NOMO-1 (cell line): Measurements from ENCODE around the gene PTPDC1.
"Not testable (repeated sequence)": the region's sequence is repeated elsewhere in the genome, so short reads cannot be mapped to it uniquely, and the experiment has no call there.

Experiments used
- DNase-seq, 2 experiments: peaks; one replicate each; lab custom pipeline; 2025; ENCODE audit not compliant: unreplicated experiment in 2 of 2; lab: John Stamatoyannopoulos, UW

The PTPDC1 gene

DNA sequence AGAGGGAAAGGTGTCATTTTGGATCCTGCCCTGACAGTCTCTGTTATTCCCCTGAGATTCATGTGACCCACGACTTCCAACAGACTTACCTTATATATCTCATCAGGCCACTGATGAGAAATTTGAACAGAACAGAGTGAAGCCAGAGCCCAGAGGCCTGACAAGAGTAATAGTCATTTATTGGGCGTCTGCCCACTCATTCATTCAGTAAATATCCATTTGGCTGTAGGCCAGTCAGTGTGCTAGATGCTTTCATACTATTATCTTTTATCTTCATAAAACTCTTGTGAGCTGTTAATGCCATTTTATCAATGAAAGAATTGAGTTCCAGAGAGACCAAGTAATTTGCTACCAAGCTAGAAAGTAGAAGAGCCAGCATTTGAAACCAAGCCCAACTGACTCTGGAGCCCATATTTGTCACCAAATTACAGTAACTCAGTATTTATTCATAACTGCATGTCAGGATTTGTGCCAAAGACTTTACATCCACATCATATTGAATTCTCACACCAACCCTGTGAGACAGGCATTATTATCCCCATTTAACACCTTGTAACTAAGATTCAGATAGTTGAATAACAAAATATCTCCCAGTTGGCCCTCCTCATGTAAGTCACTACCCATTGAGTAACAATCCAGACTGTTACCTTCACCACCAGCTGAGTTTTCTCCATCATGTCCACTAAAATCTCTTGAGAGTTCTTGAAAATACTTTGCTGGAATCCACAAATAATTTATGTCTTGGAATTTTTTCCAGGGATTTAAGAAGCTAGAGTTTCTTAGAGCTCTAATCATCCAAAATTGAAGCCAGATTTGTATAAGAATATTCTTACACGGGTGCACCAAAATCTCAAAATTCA lies 2.5 kb downstream of the PTPDC1 start:
- DNase-seq, result no peak

DNA sequence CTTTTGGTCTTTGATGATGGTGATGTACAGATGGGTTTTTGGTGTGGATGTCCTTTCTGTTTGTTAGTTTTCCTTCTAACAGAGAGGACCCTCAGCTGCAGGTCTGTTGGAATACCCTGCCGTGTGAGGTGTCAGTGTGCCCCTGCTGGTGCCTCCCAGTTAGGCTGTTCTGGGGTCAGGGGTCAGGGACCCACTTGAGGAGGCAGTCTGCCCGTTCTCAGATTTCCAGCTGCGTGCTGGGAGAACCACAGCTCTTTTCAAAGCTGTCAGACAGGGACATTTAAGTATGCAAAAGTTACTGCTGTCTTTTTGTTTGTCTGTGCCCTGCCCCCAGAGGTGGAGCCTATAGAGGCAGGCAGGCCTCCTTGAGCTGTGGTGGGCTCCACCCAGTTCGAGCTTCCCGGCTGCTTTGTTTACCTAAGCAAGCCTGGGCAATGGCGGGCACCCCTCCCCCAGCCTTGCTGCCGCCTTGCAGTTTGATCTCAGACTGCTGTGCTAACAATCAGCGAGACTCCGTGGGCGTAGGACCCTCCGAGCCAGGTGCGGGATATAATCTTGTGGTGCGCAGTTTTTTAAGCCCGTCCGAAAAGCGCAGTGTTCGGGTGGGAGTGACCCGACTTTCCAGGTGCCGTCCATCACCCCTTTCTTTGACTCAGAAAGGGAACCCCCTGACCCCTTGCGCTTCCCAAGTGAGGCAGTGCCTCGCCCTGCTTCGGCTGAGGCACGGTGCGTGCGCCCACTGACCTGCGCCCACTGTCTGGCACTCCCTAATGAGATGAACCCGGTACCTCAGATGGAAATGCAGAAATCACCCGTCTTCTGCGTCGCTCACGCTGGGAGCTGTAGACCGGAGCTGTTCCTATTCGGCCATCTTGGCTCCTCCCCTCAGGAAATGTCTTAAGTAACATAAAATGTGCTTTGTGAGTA lies 10.2 kb downstream of the PTPDC1 start:
- not testable (repeated sequence) for DNase-seq

DNA sequence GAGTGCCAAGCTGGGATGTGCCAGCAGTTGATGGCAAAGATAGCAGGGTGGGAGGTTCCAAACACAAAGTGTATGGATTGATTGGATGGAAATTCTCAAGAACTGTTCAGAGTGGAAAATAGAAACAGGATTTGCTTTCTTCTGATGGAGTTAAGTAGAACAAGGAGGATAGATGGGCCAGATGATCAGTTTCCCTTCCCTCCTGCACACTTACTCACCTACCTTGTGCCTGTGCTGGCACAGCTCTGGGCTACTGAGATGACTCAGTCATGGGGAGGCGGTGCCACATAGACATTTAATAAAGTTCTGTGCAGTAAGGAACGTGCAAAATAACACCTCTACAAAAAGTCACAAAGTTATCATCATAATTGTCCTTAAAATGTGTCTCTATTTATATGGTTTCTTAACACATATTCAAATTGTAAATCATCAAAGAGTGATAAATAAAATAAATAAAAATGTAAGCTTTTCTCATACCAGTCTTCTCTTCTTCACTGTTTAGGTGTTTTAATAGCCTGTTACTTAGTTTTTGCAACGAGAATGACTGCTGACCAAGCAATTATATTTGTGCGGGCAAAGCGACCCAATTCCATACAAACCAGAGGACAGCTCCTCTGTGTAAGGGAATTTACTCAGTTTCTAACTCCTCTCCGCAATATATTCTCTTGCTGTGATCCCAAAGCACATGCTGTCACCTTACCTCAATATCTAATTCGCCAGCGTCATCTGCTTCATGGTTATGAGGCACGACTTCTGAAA lies 12.7 kb downstream of the PTPDC1 start:
- DNase-seq, result no peak

DNA sequence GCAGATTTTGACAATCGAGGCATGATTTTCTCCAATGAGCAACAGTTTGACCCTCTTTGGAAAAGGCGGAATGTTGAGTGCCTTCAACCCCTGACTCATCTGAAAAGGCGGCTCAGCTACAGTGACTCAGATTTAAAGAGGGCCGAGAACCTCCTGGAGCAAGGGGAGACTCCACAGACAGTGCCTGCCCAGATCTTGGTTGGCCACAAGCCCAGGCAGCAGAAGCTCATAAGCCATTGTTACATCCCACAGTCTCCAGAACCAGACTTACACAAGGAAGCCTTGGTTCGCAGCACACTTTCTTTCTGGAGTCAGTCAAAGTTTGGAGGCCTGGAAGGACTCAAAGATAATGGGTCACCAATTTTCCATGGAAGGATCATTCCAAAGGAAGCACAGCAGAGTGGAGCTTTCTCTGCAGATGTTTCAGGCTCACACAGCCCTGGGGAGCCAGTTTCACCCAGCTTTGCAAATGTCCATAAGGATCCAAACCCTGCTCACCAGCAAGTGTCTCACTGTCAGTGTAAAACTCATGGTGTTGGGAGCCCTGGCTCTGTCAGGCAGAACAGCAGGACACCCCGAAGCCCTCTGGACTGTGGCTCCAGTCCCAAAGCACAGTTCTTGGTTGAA lies 13.6 kb downstream of the PTPDC1 start:
- no peak for DNase-seq

DNA sequence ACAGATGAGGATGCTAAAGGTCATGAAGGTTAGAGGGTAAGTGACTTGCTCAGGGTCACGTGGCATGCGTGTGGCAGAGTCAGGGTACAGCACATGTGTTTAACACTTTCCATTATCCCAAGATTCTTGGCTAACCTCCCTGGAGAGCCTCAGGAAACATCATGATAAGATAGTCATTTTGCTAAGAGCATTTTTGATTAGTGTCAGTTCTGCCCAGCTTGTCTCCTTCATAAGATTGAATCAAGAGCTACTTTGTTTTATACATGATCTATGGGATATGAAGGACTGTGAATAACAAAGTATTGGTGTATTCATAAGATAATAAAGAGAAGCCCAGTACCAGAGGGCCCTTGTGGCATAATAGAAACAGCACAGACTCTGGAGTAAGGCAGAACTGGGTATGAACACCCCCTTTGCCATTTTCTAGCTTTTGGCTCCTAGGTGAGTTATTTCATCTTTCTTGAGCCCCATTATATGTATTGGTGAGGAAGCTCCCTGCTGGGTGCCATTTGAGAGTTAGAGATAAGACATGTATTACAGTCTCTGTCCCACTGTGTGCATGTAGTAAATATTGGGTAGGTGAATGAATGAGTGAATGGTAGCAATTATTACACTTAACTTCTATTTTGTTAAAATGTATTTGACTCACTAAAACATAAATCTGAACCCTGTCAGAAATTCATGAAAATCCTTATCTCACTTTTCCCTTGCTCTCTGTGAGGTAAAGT lies 16.1 kb downstream of the PTPDC1 start:
- DNase-seq, result no peak

DNA sequence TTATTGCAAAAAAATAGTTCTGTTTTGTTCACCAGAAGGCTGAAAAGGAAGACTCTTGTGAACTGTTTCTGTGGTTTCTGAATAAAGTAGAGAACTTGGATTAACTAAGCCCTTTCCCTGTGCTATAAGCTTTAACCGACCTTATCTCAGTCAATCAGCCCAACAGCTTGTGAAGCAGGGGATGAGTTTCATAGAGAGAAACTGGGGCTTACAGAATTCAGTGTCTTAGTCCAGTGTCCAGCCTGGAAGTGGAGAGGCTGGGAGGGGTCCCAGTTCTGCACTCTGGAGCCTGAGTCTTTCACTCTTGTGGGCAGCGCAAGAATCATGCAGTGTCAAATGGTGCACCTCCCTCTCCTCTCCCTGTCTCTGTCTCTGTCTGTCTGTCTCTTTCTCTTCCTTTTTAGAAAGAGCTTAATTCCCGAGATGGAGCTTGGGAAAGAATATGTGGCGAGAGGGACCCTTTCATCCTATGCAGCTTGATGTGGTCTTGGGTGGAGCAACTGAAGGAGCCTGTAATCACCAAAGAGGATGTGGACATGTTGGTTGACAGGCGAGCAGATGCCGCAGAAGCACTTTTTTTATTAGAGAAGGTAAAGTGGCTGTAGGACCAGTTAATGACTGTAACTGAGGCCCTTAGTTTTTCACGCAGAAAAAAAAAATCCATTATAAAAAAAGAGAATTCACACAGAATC lies 17.0 kb downstream of the PTPDC1 start:
- no peak for DNase-seq

DNA sequence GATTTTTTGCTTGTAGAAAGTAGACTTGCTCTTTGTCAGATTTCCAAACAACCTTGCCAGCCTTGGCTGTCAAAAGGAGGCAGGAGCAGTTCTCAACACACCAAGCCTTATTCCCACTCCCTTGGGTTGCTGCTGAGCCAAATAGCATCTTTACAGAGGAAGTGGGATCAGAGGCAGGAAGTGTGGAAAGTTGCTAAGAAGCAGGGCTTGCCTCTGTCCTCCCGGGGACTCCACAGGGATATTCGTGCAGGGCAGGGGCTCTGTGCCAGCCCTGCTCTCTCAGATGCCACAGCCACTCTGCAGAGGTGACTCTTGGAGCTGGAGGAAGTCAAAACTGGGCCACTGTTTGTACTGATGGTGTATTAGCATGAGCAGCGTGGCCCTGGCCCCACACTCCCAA lies 24.3 kb downstream of the PTPDC1 start:
- no peak for DNase-seq

DNA sequence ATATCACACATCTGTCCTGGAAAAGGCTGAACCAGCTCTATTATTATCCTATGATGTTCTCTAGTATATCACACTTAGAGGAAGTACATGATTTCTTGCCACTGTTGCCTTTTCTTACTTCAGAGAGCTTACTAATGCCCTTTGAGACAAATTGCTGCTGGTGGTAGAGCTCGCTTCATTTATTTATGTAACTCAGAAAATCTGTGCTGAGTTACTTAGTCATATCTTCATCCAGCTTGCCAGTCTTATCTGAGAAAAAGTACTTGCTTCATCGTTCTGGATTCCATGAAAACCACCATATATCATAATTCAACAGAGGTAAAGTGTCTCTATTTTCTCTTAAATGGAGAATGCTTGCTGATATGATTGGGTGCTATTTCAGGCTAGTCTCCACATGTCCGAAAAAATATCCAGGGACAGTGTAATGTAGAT lies 26.6 kb downstream of the PTPDC1 start:
- no peak for DNase-seq

DNA sequence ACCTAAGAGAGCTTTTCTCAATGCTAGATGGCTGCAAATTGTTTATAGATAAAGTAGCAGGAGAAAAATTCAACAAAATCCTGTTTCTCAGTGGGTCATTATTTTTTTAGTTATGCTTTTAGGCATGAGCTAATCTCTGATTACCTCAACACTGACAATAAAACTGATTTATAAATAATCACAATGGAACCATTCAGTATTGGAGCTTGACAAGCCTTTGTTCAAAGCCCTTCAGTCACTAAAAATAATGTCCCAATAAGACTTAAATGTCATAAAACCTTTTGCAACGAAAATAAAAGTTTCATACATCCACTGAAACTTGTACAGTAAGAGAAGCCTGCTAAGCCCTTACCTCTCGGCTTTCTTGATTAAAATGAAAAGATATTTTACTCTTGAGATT lies 27.2 kb downstream of the PTPDC1 start:
- DNase-seq, result no peak

DNA sequence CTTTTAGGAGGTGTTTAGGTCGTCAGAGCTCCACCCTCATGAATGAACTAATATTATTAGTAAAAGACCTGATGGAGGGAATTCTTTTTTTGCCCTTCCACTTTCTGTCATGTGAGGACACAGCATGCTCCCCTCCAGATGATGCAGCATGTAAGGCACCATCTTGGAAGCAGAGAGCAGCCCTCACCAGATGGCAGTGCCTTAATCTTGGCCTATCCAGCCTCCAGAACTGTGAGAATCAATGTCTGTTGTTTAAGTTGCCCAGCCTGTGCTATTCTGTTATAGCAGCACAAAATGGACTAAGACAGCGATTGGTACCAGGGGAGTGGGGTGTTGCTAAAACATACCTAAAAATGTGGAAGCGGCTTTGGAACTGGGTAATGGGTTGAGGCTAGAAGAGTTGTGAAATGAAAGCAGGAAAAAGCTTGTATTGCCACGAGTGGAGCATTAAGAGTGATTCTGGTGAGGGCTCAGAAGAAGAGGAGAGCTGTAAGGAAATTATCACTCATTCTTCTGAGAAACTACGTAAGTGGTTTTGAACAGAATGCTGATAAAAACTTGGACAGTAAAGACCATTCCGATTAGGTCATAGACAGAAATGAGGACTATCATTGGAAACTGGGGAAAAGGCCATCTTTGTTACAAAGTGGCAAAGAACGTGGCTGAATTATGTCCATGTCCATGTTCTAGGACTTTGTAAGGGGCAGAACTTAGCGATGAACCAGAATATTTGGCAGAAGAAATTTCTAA lies 28.6 kb downstream of the PTPDC1 start:
- DNase-seq, result no peak

DNA sequence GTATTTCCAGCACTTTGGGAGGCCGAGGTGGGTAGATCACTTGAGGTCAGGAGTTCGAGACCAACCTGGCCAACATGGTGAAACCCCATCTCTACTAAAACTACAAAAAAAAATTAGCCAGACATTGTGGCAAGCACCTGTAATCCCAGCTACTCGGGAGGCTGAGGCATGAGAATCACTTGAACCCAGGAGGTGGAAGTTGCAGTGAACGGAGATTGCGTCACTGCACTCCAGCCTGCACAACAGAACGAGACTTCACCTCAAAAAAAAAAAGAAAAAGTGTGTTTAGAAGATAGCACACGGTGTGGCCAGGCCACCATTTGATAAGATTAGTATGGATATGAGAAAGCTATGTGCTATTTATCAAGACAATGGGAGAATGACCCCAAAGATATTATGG lies 35.8 kb downstream of the PTPDC1 start:
- DNase-seq, result not testable (repeated sequence)

DNA sequence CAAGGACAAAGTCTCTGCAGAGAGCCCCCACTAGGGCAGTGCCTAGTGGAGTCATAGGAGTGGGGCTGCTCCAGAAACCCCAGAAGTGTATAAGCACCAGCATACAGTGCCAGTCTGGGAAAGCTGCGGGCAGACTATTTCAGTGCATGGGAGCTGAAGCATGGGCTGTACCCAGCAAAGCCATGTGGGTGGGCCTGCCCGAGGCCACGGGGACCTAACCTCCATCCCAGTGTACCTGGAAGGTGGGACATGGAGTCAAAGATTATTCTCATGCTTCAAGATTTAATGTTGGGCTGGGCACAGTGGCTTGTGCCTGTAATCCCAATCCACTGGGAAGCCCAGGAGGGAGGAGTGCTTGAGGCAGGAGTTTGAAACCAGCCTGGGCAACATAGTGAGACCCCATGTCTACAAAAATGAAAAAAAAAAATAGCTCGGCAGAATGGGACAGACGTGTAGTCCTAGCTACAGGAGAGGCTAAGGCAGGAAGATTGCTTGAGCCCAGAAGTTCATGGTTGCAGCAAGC lies 36.7 kb downstream of the PTPDC1 start:
- DNase-seq, result no peak

DNA sequence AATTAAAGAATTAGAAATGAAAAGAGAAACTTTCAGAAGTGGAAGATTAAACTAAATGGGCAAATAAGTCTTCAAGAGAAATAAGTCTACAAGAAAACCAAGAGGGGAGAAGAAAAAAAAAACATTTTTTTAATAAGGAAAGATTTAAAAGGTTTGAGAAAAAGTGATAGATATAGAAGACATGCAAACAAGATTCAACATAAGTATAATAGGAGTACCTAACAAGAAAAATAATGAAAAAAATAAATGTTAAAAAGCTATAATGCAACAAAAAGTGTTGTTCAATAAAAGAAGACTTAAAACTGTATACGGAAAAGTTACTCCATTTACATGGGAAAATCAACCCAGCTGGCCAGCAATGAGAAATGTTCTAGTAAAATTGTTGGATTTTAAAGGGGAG lies 42.6 kb downstream of the PTPDC1 start:
- no peak for DNase-seq

DNA sequence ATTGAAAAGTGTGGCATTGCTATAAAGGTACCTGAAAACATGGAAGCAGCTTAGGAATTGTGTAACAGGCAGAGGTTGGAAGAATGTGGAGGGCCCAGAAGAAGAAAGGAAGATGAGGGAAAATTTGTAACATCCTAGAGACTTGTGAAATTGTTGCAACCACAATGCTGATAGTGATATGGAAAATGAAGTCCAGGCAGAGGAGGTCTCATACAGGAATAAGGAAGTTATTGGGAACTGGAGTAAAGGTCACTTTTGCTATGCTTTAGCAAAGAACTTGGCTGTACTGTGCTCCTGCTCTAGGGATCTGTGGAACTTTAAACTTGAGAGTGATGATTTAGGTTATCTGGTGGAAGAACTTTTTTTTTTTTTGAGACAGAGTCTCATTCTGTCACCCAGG lies 43.5 kb downstream of the PTPDC1 start:
- DNase-seq, result no peak

DNA sequence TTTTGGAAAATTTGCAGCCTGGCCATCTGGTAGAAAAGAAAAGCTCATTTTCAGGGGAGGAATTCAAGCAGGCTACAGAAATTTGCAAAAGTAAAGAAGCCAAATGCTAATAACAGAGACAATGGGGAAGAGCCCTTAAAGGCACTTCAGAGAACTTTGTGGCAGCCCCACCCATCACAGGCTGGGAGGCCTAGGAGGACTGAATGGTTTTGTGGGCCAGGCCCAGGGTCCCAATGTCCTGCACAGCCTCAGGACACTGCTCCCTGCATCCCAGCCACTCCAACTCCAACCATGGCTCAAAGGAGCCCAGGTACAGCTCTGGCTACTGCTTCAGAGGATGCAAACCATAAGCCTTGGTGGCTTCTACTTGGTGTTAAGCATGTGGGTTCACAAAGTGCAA lies 44.3 kb downstream of the PTPDC1 start:
- no peak for DNase-seq

DNA sequence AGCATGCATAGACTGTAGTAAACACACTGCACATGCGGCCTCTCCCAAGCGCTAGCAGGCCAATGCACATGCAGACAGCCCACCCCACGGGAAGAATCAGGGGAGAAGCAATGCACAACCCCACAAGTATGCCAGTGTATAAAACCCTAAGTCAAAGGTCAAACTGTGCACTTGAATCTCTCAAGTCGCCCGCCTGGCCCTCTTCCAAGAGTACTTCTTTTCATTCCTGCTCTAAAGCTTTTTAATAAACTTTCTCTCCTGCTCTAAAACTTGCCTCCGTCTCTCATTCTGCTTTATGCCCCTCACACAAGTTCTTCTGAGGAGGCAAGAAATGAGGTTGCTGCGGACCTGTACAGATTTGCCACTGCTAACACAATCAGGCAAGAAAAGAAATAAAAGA lies 50.4 kb downstream of the PTPDC1 start:
- DNase-seq, result no peak

DNA sequence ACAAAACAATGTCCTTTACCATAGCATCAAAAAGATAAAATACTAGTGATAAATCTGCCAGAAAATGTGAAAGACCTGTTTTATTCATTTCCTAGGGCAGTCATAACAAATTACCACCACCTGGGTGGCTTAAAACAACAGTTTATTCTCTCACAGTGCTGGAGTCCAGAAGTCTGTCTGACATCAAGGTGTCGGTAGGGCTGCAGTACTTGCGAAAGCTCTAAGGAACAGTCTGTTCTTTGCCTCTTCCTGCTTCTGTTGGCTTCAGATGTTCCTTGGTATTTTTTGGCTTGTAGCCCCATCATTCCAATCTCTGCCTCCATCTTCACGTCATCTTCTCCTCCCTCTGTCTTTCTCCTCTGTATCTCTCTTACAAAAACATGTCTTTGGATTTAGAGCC lies 51.0 kb downstream of the PTPDC1 start:
- no peak for DNase-seq

DNA sequence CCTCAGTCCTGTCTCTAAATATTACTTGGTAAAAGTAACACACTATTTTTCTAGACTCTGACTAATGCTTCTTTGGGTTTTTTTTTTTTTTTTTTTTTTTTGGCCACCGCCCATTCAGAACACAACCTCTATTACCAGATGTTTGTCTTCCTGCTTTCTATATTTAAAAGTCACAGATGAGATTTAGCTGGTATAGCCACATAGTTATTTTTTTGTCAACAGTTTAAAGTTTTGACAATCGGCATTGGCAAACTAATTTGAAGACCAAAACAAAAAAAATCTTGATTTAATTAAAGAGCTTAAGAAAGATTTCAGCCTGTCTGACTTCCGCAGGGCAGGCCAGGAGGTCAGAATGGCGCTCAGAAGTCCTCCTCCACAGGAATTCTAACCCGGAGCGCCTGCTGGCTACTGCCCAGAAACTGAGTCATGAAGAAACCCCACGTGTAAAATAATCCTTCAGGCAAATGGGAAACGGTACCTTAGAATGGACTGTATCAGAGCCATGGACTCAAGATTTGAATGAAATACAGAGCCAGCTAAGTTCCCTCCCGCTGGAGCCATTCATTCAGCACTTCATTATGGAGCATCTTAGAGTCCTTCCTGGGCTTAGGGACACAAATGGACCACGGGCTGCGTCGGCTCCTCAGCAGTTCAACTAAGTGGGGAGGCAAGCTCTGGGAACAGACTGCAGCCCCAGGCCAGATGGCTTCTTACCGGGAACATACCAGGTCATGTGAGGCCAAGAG lies 55.6 kb downstream of the PTPDC1 start:
- DNase-seq, result no peak
